HG03025 (cell line): ENCODE results near the gene GOLGB1.

Experiments used
- ATAC-seq: cut with Tn5 transposase; IDR thresholded peaks from one replicate; pipeline ENCODE4 v1.9.1; 2021; ENCODE audit warnings: mild to moderate bottlenecking, moderate library complexity; ENCODE audit not compliant: unreplicated experiment, low FRiP score

GOLGB1 gene

DNA sequence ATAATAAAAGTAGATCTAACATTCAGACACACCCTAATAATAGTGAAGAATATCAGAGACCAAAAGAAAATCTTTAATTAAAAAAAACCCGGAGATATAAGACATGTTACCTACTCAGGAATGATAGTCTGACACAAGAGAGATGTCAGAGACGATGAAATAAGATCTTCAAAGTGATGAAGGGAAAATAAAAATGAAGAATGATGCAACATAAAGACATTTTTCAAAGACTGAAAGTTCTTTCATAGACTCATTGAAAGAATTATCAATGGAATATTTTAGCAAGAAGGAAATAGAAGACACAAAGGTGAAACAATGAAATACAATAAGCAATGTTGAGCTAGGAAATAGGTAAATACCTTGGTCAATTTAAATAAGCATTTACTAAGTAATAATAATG is 108.4 kb downstream of the GOLGB1 start:
- ATAC-seq = no peak

DNA sequence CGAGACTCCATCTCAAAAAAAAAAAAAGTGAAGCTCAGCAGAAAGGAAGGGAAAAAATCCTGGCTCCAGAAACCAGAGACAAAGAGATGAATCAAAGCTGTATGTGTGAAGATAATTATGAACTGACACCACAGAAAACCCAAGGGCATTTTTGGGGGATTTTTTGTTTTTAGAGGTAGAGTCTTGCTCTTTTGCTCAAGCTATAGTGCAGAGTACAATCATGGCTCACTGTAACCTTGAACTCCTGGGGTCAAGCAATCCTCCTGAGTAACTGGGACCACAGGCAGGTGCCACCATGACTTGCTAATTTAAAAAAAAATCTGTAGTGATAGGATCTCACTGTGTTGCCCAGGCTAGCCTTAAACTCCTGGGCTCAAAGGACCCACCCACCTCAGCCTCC is 111.6 kb downstream of the GOLGB1 start:
- ATAC-seq = no peak

DNA sequence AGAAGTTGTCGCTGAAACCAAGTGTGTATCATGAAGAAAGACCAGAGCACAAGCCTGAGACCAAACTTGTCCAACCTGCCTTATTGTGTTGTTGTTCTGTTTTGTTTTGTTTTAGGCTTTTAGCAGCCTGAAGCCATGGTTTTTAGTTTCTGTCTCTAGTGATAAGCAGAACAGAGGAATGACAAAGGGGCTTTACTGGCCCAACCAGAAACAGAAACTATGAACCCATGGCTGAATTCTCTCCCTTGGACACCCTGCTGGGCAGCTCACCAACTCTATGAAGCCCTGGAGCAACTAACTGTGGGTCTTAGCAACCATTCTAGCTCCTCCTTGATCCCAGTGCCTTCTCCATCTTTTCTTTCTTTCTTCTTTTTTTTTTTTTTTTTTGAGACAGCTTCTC is 119.2 kb downstream of the GOLGB1 start:
- no peak for ATAC-seq

DNA sequence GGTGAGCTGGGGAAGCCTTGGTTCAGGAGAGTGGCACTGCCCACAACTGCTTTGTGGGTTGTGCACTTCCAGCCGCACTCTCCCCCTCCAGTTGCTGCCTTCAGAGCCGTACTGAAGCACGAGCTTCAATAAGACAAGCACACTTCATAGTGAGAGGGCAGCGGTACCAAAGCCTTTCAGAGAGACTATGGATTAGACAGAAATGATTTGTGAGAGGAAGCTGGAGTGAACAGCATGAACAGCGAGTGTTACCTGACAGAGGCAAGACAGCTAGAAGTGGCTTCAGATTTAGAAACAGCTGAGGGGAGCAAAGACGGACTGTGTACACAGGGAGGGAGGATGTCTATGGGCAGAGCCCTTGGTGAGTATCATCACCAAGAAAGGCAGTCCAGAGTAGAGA is 119.9 kb downstream of the GOLGB1 start:
- no peak for ATAC-seq

DNA sequence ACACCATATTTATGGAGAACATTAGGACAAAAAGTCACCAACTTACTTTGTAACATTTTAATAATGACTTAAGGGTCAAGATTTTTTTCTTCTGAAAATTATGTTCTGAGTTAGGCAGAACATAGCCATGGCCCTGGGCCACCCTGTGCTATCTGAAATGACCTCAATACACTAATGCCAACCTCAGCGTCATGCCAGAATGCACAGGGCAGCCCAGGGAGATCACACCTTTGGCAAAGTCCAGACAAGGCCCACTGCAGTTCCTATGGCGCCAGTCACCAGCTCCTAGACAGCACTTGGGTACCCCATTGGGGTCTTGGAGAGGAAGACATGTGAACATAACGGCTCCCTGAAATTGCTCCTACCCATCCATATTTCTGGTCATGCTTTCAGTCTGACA is 121.9 kb downstream of the GOLGB1 start:
- no peak for ATAC-seq

DNA sequence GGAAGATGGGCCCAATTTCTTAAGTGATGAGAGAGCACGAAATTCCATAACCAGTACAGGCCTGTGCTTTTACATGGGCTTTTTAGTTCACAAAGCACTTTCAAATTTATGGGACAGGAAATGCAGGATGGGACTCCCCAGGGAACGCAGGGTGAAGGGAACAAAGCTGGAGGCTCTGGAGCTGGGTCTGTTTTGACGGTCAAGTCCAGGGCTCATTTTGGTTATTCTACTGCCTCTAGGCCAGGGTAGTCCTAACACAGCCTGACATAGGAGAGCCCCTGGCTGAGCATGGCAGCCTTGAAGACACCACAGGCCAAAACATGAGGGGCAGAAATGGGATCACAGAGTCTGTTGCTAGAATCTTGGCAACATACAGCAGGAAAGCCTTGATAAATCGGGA is 122.3 kb downstream of the GOLGB1 start:
- ATAC-seq = no peak

DNA sequence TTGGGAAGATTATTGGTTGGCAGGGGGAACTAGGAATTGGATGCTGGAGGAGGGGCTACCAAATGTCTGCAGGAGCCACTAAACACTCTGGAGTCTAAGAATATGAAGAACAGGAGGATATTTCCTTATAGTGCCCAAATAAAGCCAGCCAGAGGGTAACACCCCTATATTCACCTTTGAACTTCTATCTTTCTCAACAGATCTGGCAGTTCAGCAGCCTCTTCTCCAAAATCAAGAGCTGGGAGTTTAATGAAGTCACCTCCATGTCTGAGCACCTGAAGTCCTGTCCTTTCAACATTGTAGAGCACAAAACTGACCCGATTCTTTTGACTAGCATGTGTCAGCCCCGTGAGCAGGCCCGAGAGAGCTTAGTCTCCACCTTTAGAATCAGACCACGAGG is 123.0 kb downstream of the GOLGB1 start:
- ATAC-seq = no peak

DNA sequence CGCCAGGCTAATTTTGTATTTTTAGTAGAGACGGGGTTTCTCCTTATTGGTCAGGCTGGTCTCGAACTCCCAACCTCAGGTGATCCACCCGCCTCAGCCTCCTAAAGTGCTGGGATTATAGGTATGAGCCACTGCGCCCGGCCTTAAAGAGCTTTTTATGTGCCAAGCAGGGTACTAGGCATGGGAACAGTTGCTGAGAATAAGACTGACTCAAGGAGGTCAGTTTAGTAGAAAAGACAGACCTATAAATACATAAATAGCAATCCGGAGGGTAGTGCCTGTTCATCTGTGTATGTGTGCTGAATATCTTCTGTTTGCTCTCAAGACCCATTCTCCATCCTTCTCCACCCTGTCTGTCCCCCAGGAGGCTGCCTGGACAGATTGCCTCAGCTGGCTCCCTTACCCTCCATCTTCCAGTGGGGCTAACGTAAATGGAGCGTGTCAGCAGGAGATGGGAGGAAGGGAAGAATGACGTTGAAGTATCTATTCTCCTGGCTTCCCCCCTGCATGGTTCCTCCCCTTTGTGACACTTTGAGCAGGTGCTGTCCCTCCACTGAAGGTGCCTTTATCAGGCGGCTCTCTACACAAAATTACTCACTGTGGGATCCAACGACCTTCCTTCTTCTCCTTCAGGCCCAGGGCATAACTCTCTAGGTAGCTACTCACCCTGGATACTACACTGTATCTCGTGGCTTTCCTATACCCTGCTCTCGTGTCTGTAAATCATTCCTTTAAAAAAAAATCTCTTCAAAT is 125.2 kb downstream of the GOLGB1 start:
- no peak for ATAC-seq

DNA sequence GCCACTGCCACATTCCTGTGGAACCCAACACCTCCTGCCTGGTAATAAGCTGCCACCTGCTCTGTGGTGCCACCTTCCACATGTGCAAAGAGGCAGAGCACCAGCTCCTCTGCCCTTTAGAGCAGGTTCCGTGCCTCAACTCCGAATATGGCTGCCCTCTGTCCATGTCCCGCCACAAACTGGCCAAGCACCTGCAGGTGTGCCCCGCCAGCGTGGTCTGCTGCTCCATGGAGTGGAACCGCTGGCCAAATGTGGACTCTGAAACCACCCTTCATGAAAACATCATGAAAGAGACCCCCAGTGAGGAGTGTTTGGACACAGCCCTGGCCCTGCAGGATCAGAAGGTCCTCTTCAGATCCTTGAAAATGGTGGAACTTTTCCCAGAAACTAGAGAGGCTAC is 128.1 kb downstream of the GOLGB1 start:
- no peak for ATAC-seq

DNA sequence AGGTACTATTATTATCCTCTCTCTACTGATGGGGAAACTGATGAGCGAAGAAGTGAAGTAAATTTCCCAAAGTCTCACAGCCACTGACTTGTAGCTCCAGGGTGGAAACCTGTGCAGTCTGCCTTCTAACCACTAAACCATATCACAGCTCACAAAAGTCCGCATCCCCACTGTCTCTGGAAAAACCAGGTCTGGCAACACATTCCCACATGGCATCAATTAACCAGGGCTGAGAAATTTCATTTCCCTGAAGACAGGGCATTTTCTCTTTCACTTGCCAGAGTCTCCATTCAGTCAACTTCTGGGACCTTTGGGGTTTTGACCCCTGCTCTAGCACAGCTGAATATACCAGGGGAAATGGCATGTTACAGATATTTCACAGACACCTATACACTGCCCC is 129.8 kb downstream of the GOLGB1 start:
- no peak for ATAC-seq
